Measurements from ENCODE around the gene DEFB123.

DNA sequence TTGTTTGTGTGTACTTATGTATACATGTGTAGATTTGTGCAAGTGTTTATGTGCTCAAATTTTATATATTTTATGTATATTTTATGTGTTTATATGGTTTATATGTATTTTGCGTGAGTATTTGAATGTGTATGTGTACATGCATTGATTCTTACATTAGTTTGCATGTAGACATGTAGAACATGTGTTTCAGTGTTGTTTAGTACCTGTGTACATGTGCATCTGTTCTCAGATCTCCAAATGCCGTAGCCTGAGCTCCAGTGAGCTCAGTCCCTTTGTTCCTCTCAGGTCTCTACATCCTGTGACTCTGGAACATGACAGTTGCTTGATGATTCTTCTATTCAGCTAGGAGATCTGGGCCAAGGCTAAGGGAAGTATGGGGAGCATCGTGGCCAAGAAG is 45.5 kb upstream of the DEFB123 start:
- TF ChIP-seq, protein P1, sequence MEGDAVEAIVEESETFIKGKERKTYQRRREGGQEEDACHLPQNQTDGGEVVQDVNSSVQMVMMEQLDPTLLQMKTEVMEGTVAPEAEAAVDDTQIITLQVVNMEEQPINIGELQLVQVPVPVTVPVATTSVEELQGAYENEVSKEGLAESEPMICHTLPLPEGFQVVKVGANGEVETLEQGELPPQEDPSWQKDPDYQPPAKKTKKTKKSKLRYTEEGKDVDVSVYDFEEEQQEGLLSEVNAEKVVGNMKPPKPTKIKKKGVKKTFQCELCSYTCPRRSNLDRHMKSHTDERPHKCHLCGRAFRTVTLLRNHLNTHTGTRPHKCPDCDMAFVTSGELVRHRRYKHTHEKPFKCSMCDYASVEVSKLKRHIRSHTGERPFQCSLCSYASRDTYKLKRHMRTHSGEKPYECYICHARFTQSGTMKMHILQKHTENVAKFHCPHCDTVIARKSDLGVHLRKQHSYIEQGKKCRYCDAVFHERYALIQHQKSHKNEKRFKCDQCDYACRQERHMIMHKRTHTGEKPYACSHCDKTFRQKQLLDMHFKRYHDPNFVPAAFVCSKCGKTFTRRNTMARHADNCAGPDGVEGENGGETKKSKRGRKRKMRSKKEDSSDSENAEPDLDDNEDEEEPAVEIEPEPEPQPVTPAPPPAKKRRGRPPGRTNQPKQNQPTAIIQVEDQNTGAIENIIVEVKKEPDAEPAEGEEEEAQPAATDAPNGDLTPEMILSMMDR (IDR thresholded peaks at IDR 0.05), result no peak
- no peak for TF ChIP-seq POLR2A (IDR thresholded peaks at IDR 0.05; ENCODE audit: low read depth)

Measured in esophagus muscularis mucosa (tissue), 3 donors.